ENCODE data around the gene TMCO4.

TMCO4 gene

DNA sequence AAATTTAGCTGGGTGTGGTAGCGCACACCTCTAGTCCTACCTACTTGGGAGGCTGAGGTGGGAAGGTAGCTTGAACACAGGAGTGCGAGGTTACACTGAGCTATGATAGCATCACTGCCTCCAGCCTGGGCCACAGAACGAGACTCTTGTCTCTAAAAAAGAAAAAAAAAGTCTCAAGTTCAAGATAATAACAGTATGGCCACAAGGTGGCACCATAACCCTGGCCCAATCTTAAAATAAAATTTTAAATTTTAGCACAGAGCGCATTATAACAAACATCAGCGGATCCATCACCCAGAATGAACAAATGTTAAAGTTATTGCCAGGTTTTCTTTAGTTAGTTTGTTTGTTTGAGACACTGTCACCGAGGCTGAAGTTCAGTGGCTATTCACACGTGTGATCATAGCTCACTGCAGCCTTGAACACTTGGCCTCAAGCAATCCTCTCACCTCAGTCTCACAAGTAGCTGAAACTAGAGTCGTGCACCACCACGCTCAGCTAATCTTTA, 137.9 kb downstream of the TMCO4 start:
- peak; percentile 41 for FAIRE-seq
- DNase-seq (ENCODE audit: low spot score) = no peak

DNA sequence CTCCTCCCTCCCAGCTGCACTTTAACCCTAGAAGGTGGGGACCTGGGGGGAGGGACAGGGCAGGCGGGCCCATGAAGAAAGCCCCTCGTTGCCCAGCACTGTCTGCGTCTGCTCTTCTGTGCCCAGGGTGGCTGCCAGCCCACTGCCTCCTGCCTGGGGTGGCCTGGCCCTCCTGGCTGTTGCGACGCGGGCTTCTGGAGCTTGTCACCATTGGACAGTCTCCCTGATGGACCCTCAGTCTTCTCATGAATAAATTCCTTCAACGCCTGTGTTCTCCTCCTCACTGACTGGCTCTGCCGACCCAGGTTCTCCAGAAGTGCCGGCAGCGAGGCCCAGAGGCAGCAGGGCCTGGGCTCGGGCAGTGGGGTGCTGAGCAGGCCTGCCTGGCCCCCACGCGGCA, 141.5 kb downstream of the TMCO4 start:
- DNase-seq (ENCODE audit: low spot score) = no peak
- no peak for FAIRE-seq

- FAIRE-seq (no peak), DNase-seq (ENCODE audit: low spot score) (no peak)
Measured at GRCh38 chr1:19657511-19657910, 142.2 kb downstream of the TMCO4 start.

GRCh38 chr1:19656780-19657466, 142.8 kb downstream of the TMCO4 start:
- FAIRE-seq = no peak

DNA sequence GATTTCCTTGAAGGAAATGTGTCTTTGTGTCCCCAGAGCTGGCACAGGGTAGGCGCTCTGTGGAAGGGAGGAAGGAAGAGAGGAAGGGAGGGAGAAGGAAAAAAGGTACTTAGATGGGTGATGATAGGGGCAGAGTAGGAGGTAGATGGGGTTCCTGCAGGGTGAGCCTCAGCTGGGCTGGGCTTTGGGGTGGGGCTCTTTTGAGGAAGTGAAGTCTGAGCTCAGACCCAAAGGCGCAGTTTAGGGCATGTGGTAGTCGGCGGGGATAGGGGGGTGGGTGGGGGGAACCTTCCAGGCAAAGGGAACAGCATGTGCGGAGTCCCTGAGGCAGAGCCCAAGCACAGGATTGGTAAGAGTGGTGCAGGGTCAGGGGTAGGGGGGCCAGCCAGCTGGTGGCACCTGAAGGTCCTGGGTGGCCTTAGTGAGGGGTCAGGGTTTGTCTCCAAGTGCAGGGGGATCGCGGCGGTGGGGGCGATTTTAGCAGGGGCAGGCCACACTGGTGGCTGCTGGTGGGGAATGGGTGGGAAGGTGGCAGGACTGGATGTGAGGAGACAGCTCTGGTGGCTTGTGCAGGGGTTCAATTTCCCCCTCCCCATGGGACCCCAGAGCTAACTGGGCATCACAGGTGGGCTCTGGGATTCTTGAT, 143.5 kb downstream of the TMCO4 start:
- FAIRE-seq = no peak

More at GRCh38 chr1:19656780-19657466, 142.8 kb downstream of the TMCO4 start:
- no peak for DNase-seq (ENCODE audit: low spot score)

GRCh38 chr1:19655718-19656080, 144.0 kb downstream of the TMCO4 start:
- DNase-seq (ENCODE audit: low spot score) (no peak), FAIRE-seq (no peak)

More for the DNA sequence above, 143.5 kb downstream of the TMCO4 start:
- no peak for DNase-seq (ENCODE audit: low spot score)

DNA sequence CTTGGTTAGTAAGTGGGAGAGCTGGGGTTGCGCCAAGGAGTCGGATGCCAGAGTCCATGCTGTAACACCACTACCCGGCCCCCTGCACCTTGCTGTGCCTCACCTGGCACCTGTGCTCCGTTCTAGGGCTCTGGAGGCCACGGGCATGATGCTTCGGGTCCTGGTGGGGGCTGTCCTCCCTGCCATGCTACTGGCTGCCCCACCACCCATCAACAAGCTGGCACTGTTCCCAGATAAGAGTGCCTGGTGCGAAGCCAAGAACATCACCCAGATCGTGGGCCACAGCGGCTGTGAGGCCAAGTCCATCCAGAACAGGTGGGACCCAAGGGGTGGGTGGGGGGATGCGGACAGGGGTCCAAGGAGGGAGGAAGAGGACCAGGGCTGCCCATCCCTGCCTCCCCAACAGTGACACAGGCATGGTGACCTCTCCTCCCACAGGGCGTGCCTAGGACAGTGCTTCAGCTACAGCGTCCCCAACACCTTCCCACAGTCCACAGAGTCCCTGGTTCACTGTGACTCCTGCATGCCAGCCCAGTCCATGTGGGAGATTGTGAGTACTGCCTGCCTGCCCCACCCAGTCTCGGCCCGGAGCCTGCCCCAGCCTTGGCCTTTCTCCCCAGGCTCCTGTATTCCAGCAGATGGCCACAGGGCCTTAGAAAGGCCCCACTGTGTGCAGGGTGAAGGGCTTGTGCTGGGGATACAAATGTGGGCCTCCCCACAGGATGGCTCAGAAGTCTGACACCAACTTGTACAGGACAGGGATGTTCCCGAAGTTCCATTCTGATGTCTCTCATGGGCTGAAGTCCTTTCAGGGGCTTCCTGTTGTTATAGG, 144.6 kb downstream of the TMCO4 start:
- DNase-seq (ENCODE audit: low spot score) (no peak), FAIRE-seq (no peak)

- DNase-seq (ENCODE audit: low spot score) (no peak), FAIRE-seq (no peak)
Measured at GRCh38 chr1:19654386-19654785, 145.3 kb downstream of the TMCO4 start.

- DNase-seq (ENCODE audit: low spot score) (no peak), FAIRE-seq (no peak)
Measured at GRCh38 chr1:19651141-19651737, 148.5 kb downstream of the TMCO4 start.

- DNase-seq (ENCODE audit: low spot score) (no peak), FAIRE-seq (no peak)
Measured at GRCh38 chr1:19650416-19651140, 149.1 kb downstream of the TMCO4 start.

GRCh38 chr1:19648689-19649088, 151.0 kb downstream of the TMCO4 start:
- FAIRE-seq (no peak), DNase-seq (ENCODE audit: low spot score) (no peak)

DNA sequence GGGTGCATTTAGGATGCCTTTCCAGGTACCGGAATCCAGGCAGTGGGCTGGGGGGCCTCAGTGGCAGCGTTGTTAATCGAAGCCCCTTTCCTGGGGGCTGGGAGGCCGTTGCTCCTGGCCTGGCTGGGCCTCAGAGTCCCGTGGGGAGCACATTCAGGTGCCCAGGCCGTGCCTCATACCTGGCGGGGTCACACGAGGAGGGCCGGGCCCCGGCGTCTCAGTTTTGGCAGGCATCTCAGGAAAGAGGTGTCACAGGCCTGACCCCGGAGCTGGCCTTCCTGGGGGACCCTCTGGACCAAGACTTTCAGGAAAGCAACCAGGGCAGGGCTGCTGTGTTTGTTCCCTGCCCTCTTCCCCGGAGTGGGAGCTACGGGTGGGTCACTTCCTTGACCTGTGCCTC, 151.5 kb downstream of the TMCO4 start:
- DNase-seq (ENCODE audit: low spot score) = no peak
- FAIRE-seq = no peak

GRCh38 chr1:19647643-19648042, 152.1 kb downstream of the TMCO4 start:
- FAIRE-seq = no peak
- no peak for DNase-seq (ENCODE audit: low spot score)

GRCh38 chr1:19646377-19647319, 153.1 kb downstream of the TMCO4 start:
- FAIRE-seq (no peak), DNase-seq (ENCODE audit: low spot score) (no peak)

DNA sequence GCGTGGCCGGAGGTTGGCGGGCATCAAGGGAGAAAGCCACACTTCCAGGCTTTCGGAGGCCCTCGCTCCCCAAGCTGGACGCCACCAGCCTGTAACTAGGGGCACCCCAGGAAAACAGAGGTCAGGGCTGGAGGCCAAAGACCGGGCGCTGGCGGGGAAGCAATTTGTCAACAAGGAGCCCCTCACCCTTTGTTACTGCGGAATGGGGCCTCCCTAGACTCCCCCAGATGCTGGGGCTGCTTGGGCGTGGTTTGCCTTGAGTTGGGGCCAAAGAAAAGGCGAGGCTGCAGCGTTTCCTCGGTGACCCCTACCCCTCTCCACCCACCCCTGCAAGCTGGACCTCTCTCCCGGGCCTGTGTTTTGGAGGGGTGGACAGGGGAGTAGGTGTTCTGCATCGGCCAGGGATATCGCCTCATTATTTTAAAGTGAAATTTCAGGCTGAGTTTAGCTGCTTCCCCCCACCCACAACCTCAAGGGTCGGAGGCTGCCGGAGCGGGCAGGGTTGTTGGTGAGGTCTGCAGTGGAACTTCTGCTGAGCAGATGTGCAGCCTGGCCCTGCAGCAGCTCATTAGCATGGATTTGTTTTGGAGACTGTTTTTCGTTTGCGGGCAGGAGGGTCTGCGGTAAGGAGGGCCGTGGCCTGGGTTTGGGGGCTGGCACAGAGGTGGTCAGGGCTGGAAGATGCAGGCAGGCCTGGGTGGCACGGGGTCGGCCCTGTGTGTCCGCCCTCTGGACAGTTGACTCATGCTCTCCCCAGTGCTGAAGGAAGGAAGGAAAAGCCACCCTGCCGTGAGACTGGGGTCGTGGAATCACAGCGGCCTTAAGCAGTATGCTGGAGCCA, 154.1 kb downstream of the TMCO4 start:
- FAIRE-seq (no peak), DNase-seq (ENCODE audit: low spot score) (peak; percentile 27)

- DNase-seq (ENCODE audit: low spot score) = peak; percentile 25
- no peak for FAIRE-seq
Measured at GRCh38 chr1:19644681-19645410, 154.9 kb downstream of the TMCO4 start.

GRCh38 chr1:19644395-19644680, 155.4 kb downstream of the TMCO4 start:
- DNase-seq (ENCODE audit: low spot score) (no peak), FAIRE-seq (no peak)

- DNase-seq (ENCODE audit: low spot score) (no peak), FAIRE-seq (no peak)
Measured at GRCh38 chr1:19643602-19644394, 155.9 kb downstream of the TMCO4 start, which contains the start of gene NBL1. NBL1 (plus strand) TSS chr1:19644311; CDS start chr1:19655031, 10,720 bp downstream.
